Peyer's patch (tissue), 4 donors: ENCODE data around the gene LRP5.

Source experiments
- POLR2A ChIP-seq, 2 donors: fragments of 450-650 bp; IDR thresholded peaks; one replicate each; pipeline ENCODE4 v1.5.1; 2017; ENCODE audit warnings: antibody characterized with exemption in 2 of 2, mild to moderate bottlenecking in 2 of 2, moderate library complexity in 2 of 2
- TF ChIP-seq, protein P1 (sequence below), 6 experiments: fragments of 450-650 bp in 4 of 6; fragments of 200-600 bp in 2 of 6; sonication (generic) in 1 of 6; IDR thresholded peaks; one replicate each; pipeline ENCODE4 v1.5.1; 2017 to 2019; ENCODE audit warnings: antibody characterized with exemption in 6 of 6, mild to moderate bottlenecking in 3 of 6, moderate library complexity in 1 of 6

DNA sequence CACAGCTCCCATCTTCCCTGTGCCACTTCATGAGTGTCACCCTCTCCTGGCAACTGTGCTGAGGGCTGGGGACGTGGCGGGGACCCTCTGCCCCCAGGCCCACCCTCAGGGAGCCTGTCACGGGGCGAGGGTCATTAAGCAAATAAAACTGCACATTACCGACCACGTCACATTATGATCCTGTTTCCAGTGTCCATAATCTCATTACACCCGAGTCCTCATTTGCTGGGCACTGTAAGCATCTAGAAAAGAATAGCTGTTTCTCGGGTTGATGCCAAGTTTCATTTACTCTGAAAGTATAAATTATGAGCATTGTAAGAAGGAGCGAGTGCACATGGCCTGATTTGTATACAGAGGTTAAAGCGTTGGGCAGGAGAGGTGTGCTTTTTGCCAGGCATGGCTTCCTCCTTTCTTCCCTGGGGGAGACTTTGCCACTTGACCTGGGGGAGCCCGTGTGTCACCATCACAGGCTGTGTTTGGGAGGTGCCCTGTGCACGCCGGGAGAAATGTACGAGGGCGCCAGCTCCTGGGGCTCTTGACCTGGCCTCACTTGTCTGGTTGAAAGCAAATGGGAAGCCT lies 50.5 kb downstream of the LRP5 start:
- TF ChIP-seq POLR2A (IDR thresholded peaks at IDR 0.05), result no peak
- TF ChIP-seq, protein P1, sequence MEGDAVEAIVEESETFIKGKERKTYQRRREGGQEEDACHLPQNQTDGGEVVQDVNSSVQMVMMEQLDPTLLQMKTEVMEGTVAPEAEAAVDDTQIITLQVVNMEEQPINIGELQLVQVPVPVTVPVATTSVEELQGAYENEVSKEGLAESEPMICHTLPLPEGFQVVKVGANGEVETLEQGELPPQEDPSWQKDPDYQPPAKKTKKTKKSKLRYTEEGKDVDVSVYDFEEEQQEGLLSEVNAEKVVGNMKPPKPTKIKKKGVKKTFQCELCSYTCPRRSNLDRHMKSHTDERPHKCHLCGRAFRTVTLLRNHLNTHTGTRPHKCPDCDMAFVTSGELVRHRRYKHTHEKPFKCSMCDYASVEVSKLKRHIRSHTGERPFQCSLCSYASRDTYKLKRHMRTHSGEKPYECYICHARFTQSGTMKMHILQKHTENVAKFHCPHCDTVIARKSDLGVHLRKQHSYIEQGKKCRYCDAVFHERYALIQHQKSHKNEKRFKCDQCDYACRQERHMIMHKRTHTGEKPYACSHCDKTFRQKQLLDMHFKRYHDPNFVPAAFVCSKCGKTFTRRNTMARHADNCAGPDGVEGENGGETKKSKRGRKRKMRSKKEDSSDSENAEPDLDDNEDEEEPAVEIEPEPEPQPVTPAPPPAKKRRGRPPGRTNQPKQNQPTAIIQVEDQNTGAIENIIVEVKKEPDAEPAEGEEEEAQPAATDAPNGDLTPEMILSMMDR (IDR thresholded peaks at IDR 0.05), result no peak
